Muscle layer of duodenum (tissue), 2 donors: ENCODE data around the gene LZIC.

Experiments used
- H3K27ac ChIP-seq: one replicate; pipeline ENCODE4 v1.7.0; 2013; ENCODE audit warnings: mild to moderate bottlenecking, low read length
- H3K27me3 ChIP-seq: one replicate; pipeline ENCODE4 v1.7.0; 2013; ENCODE audit warnings: low read depth, mild to moderate bottlenecking, control low read depth, low read length
- H3K36me3 ChIP-seq, 2 donors: one replicate each; pipeline ENCODE4 v1.7.0; 2013; ENCODE audit warnings: low read length in 2 of 2, control low read depth in 1 of 2, mild to moderate bottlenecking in 1 of 2; ENCODE audit not compliant: insufficient read depth in 2 of 2, control insufficient read depth in 1 of 2
- H3K4me1 ChIP-seq, 2 donors: one replicate each; pipeline ENCODE4 v1.7.0; 2013; ENCODE audit warnings: low read length in 2 of 2, mild to moderate bottlenecking in 2 of 2, control low read depth in 1 of 2, moderate library complexity in 1 of 2; ENCODE audit not compliant: insufficient read depth in 2 of 2, control insufficient read depth in 1 of 2
- H3K4me3 ChIP-seq, 2 donors: one replicate each; pipeline ENCODE4 v1.7.0; 2013; ENCODE audit warnings: low read length in 2 of 2, low read depth in 1 of 2, mild to moderate bottlenecking in 1 of 2
- H3K9me3 ChIP-seq, 2 donors: one replicate each; pipeline ENCODE4 v1.7.0; 2013; ENCODE audit warnings: low read length in 2 of 2, control low read depth in 1 of 2, mild to moderate bottlenecking in 1 of 2; ENCODE audit not compliant: control insufficient read depth in 1 of 2
- donor health status: healthy.

The LZIC gene

DNA sequence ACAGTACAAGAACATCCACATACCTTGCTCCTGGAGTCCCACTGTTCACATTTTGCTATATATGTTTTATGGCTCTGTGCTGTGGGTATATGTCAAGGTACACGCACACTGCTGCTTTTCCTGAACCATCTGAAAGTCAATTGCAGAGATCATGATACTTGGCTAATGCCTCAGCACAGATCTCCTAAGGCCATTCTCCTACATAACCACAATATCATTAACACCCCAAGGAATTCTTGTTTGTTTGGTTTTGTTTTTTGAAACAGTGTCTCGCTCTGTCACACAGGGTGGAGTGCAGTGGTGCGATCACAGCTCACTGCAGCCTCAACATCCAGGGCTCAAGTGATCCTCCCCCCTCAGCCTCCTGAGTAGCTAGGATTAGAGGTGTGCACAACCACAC is 49.1 kb downstream of the LZIC start:
- peaks cover 12 to 18% of the 10 kb centered on the region in 2 donors for H3K4me1 ChIP-seq
- no peak overlapping the region for H3K27ac ChIP-seq

DNA sequence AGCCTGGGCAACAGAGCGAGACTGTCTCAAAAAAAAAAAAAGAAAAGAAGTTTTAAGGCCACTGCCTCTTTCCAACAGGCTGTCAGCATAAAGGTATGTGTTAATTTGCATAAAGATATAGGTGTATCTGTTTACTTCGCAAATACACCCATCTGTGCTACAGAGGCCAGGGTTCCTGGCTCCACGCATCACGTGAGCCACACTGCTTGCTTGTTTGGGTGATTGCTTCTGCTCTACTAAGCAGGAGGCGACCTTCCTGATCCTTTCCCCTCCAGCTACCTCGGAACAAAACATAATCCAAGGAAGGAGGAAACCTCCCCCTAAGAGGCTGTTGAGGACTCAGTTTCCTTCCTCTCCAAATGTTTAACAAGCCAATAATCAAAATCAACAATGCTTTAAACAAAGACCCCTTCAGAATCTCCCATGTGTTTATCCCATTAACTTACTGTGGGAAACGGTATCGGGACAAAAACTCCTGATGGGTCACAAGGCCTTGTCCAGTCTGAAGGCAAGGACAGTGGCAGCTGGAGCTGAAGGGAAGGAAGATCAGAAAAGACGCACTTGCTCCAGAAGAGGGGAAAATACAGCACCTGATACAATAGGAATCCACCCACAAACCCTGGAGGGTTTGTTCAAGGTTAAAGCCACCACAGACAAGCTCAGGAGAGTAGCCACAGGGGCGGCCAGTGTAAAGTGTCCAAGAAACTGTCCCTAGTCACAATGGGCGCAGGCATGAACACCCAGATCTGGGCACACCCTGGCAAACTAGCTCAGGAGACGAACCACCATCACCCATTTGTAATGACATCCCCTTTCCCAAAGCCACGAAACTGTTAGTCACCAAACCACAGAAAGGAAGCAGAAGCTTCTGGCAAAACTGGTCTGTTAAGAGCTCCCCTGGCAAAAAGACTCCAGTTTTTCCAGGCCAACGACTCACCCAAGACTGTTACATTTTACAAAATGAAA is 50.3 kb downstream of the LZIC start:
- H3K4me1 ChIP-seq = peaks cover 12 to 18% of the 10 kb centered on the region in 2 donors
- no peaks in the 10 kb centered on the region for H3K27me3 ChIP-seq
- no peaks in the 10 kb centered on the region for H3K36me3 ChIP-seq
- peak overlapping the region; percentile 53 for H3K27ac ChIP-seq
- H3K4me3 ChIP-seq = no peak overlapping the region
- no peaks in the 10 kb centered on the region for H3K9me3 ChIP-seq

More for the DNA sequence above, 49.1 kb downstream of the LZIC start:
- Histone ChIP-seq H3K9me3 (no peaks in the 10 kb centered on the region), H3K27me3 (no peaks in the 10 kb centered on the region), H3K4me3 (no peak overlapping the region), H3K36me3 (no peaks in the 10 kb centered on the region)

DNA sequence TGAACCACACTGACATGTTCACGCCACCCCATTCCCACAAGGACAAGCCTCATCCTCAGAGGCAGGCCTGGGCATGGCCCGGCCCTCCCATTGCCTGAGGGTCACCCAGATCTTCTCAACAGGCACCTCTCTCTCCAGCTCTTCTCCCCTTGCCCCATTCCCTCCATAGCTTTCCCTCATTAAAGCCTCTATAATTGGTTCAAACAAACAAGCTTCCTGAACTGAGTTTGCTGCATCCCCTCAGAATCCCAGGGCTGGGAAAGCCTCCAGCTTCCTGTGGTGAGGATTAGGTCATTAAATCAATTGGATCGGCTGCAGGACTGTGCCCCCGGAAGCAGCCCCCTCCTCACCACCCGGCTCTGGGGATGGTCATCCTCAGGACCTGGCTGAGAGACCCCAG is 52.0 kb downstream of the LZIC start:
- Histone ChIP-seq H3K27me3 (no peaks in the 10 kb centered on the region), H3K4me3 (no peak overlapping the region), H3K27ac (peak overlapping the region; percentile 45), H3K9me3 (no peaks in the 10 kb centered on the region), H3K36me3 (no peaks in the 10 kb centered on the region), H3K4me1 (peaks cover 12 to 18% of the 10 kb centered on the region in 2 donors)

DNA sequence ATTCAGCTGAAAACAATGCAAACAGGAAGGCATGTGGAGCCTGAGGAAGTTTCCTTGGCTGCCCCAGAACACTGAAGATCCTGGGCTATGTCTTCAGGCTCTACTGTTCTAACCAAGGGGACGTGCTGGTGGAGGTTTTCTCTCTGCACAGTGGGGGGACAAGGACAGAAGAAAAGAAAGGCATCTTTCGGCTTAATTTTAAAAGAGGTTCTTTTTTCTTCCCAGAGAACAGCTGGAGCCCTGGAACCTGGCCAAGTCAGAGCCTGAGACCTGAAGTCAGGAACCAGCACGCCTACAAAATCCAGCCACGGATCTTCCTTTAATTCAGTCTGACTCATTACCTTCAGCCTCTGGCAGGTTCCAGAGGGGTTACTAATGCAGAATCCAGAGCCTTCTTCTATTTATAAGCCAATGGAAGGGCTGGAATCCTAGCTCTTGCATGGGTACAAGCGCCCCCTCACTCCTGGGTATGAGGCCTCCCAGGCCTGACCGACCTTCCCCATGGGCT is 52.9 kb downstream of the LZIC start:
- Histone ChIP-seq H3K4me3 (no peak overlapping the region), H3K27me3 (no peaks in the 10 kb centered on the region), H3K4me1 (peaks cover 12 to 18% of the 10 kb centered on the region in 2 donors), H3K9me3 (no peaks in the 10 kb centered on the region), H3K36me3 (no peaks in the 10 kb centered on the region), H3K27ac (peak overlapping the region; percentile 45)

DNA sequence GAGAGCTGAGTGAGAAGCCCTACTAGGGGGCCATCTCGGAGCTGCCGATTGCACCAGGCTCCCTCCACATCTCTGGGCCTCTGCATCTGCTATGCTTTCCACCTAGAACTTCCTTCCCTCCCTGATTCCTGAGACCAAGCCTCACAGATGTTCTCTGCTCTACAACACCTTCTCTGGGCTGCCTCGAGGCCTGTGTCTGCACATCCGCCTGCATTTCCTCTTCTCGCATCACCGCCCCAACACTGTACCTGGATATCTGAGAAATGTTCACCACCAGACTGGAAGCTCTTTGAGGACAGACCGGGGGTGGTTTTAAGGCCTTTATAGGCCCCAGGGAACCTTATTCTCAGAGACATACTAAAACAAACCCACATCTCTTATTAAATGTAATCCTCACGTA is 53.8 kb downstream of the LZIC start:
- Histone ChIP-seq H3K27me3 (no peaks in the 10 kb centered on the region), H3K4me1 (peaks cover 12 to 18% of the 10 kb centered on the region in 2 donors), H3K4me3 (no peak overlapping the region), H3K9me3 (no peaks in the 10 kb centered on the region), H3K36me3 (no peaks in the 10 kb centered on the region), H3K27ac (no peak overlapping the region)

DNA sequence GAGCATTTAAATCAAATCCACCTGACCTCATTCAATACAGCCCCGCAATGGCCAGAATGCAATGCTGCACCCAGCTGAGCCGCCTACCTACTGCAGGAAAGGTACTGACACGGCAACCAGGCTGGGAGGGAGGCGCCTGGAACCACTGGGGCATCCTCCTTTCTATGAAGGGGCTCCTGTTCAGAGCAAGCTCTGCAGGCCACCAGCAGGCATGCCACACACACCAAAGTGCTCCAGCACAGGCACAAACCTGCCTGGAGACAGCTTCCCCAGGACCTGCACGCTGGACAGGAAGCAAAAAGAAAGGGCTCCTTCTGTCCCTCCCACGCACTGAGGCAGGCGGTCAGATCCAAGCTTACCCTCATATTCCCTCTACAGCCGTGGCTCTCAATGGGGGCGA is 54.3 kb downstream of the LZIC start:
- H3K9me3 ChIP-seq = no peaks in the 10 kb centered on the region
- H3K36me3 ChIP-seq = no peaks in the 10 kb centered on the region
- no peak overlapping the region for H3K4me3 ChIP-seq
- peaks cover 12 to 18% of the 10 kb centered on the region in 2 donors for H3K4me1 ChIP-seq
- no peaks in the 10 kb centered on the region for H3K27me3 ChIP-seq
- no peak overlapping the region for H3K27ac ChIP-seq

DNA sequence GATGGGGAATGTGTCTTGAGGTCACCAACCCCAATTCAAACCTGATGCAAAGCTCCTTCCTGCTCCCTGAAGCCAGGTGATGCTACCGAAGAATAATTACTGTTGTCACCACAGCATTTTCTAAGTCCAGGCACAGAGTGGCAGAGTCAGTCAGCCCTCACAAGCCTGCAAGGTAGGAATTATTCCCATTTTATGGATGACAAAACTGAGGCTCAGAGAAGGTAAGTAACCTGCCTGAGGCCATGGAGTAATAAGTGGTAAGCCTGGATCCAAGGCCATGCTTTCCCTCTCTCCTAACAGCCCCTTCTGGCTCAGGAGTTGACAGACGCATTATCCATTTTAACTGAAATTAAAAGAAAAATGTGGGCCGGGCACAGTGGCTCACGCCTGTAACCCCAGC is 56.1 kb downstream of the LZIC start:
- H3K4me3 ChIP-seq = no peak overlapping the region
- H3K36me3 ChIP-seq = peaks cover 0 to 5% of the 10 kb centered on the region in 2 donors
- H3K27me3 ChIP-seq = no peaks in the 10 kb centered on the region
- H3K27ac ChIP-seq = no peak overlapping the region
- no peaks in the 10 kb centered on the region for H3K9me3 ChIP-seq
- H3K4me1 ChIP-seq = peaks cover 12 to 18% of the 10 kb centered on the region in 2 donors

DNA sequence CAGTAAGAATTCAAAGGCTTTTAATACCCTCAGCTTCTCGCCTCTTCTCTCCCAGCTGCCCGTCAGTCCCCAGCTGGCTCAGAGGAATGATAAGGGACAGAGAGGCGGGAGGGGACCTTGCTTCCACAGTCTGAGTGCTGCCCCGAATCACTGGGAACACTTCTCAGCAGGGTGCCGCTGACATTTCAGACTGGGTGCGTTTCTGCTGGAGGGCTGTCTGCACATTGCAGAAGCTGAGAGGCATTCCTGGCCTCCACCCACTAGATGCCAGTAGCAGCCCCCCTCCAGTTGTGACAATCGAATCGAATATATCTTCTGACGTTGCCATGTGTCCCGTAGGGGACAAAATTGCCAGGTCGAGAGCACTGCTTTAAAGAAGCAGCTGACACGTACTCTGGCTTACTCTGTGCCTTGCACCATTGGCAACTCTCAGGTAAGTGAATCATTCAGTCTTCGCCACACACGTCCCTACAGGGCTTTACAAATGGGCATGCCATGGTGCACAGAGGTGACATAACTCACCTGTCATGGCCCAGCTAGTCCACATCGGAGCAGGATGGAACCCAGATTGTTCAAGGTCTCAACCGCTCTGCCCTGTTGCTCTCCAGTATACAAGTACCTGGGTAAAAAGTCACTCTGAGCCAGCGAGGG is 57.0 kb downstream of the LZIC start:
- no peak overlapping the region for H3K27ac ChIP-seq
- H3K9me3 ChIP-seq = no peaks in the 10 kb centered on the region
- H3K4me1 ChIP-seq = peaks cover 12 to 15% of the 10 kb centered on the region in 2 donors

DNA sequence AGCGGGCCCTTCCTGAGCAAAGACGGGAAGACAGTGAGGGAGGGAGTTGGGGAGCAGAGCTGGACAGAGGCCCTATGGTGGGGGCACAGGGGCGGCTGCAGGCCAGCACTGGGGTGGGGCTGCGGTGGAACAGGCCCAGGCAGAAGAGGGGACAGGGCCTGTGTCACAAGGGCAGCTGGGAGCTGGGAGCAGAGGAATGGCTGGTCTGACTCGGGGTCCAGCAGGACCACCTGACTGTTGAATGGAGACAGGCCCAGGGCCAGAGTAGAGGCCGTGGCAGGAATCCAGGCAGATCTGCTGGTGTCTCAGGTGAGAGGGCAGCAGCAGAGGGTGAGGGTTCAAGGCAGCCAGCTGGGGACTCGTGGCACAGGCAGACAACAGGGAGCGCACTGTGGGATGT is 58.4 kb downstream of the LZIC start:
- Histone ChIP-seq H3K36me3 (peaks cover 0 to 5% of the 10 kb centered on the region in 2 donors), H3K4me3 (no peak overlapping the region), H3K4me1 (peaks cover under 1 to 1% of the 10 kb centered on the region in 2 donors), H3K27ac (no peak overlapping the region), H3K27me3 (no peaks in the 10 kb centered on the region), H3K9me3 (no peaks in the 10 kb centered on the region)

More for the DNA sequence above, 57.0 kb downstream of the LZIC start:
- Histone ChIP-seq H3K27me3 (no peaks in the 10 kb centered on the region), H3K36me3 (peaks cover 0 to 5% of the 10 kb centered on the region in 2 donors), H3K4me3 (no peak overlapping the region)

DNA sequence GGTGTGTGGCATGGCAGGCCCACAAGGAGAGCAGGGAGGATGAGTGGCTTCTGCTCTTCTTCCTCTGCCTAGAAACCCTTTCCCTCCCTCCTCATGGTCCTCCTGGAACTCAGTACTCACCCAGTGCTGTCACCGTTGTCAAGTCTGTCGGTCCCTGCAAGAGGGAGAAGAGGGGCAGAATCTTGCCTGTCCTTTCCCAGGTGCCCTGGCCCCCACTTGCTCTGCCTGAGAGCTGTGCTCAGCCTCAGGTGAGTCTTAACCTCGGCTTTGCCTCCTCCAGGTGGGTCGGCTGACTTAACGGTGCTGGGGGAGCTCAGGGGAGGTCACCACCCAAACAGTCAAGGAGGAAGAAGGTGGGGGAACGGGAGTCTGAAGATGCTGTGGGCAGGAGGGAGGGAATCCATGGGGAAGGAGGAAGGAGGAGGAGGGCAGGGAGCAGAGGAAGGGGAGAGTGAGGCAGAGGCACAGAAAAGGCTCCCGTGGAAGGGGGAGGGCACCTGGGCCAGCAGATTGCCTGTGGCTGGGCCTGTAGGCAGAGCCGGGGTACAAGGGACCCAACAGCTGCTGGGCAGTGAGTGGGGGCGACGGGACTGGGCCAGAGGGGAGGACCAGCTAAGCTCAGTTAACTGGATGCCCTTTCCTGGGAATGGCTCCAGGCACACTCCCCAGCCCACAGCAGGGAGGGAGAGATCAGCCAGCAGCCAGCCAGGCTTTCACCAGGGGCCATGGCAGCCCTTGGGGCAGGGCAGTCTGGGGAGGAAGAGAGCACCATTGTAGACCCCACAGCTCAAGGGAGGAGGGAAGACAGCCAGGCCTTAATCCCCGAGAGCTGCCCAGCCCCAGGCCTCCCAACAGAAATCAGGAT is 59.4 kb downstream of the LZIC start:
- Histone ChIP-seq H3K36me3 (peaks cover 0 to 5% of the 10 kb centered on the region in 2 donors), H3K9me3 (no peaks in the 10 kb centered on the region), H3K27ac (no peak overlapping the region), H3K4me3 (no peak overlapping the region), H3K27me3 (no peaks in the 10 kb centered on the region), H3K4me1 (no peaks in the 10 kb centered on the region)

DNA sequence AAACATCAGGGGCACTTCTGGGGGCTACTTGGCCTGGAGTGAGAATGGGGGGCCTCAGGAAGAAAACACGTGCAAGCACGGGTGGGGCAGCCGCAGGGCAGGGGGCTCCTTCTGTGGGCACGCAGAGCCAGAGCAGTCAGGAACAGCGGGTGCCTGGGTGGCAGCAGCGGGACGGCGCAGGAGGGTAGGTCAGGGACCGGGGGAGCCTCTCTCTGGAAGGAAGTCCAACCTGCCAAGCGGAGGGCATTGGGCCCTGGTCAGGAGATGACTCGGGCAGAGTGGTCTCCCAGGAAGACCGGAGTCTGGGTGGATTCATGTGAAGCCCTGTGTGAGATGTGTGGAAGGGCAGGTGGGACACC is 60.3 kb downstream of the LZIC start:
- no peak overlapping the region for H3K27ac ChIP-seq
- H3K4me1 ChIP-seq = no peaks in the 10 kb centered on the region
- no peak overlapping the region for H3K4me3 ChIP-seq
- peaks cover 0 to 5% of the 10 kb centered on the region in 2 donors for H3K36me3 ChIP-seq
- H3K27me3 ChIP-seq = no peaks in the 10 kb centered on the region
- H3K9me3 ChIP-seq = no peaks in the 10 kb centered on the region
